DOHH2 (cell line): ENCODE results near the gene NUP85.

Experiments used
- CTCF ChIP-seq: fragments of 200-600 bp; sonication (generic); IDR thresholded peaks from one replicate; pipeline ENCODE4 v1.5.1; 2014; ENCODE audit warnings: antibody characterized with exemption, mild to moderate bottlenecking, low read depth, low read length; ENCODE audit not compliant: poor library complexity, severe bottlenecking
- EZH2phosphoT487 ChIP-seq: fragments of 200-600 bp; sonication (generic); IDR thresholded peaks from 2 replicates; pipeline ENCODE4 v1.6.1; 2017; ENCODE audit warnings: borderline replicate concordance, mild to moderate bottlenecking, antibody characterized with exemption, low read length, moderate library complexity, mixed read lengths

GRCh38 chr17:75209061-75209460 is 3.6 kb downstream of the NUP85 start:
- TF ChIP-seq CTCF = no peak
- no peak for TF ChIP-seq EZH2phosphoT487
